ENCODE measurements around the gene ZNF470.

Gene ZNF470

GRCh38 chr19:56633021-56633420 is 65.8 kb downstream of the ZNF470 start:
- TF ChIP-seq ZNF645 (tag by site-specific recombination; IDR thresholded peaks at IDR 0.05) (no peak), ZNF121 (tag by site-specific recombination; IDR thresholded peaks at IDR 0.05) (no peak), KLF1 (tag by site-specific recombination; IDR thresholded peaks at IDR 0.05) (no peak), ZNF449 (tag by site-specific recombination; IDR thresholded peaks at IDR 0.05) (no peak), ZNF146 (tag by site-specific recombination; IDR thresholded peaks at IDR 0.05) (no peak), ZEB2 (tag by site-specific recombination; IDR thresholded peaks at IDR 0.05) (no peak), KLF17 (tag by site-specific recombination; IDR thresholded peaks at IDR 0.05) (no peak), SETDB1 (IDR thresholded peaks at IDR 0.05; ENCODE audit: insufficient read length, low read length) (no peak), ZNF626 (tag by site-specific recombination; IDR thresholded peaks at IDR 0.05) (no peak), ZNF791 (tag by site-specific recombination; IDR thresholded peaks at IDR 0.05) (no peak), SCRT2 (tag by site-specific recombination; IDR thresholded peaks at IDR 0.05) (no peak), ZNF426 (tag by site-specific recombination; IDR thresholded peaks at IDR 0.05) (no peak), ZNF266 (tag by site-specific recombination; IDR thresholded peaks at IDR 0.05; ENCODE audit: low read depth) (no peak)
- Histone ChIP-seq H3K36me3 (ENCODE audit: control insufficient read depth in 2 of 2, insufficient read depth in 1 of 2, low read length in 2 of 2) (no peaks in the 10 kb centered on the region), H3K4me3 (ENCODE audit: low read depth, low read length) (no peak overlapping the region), H3K9me3 (ENCODE audit: control insufficient read depth, insufficient read depth, low read depth, low read length) (no peaks in the 10 kb centered on the region; the same call in none of the 2 replicates), H3K27ac (ENCODE audit: extremely low read depth, low read depth, low read length) (no peak overlapping the region), H3K4me1 (ENCODE audit: control insufficient read depth, insufficient read depth, low read length) (no peaks in the 10 kb centered on the region)
- POLR2A ChIA-PET = no interaction called here
- CTCF ChIA-PET = no interaction called here

GRCh38 chr19:56637976-56638555 is 70.8 kb downstream of the ZNF470 start:
- Histone ChIP-seq H3K4me1 (ENCODE audit: control insufficient read depth, insufficient read depth, low read length) (no peaks in the 10 kb centered on the region), H3K27ac (ENCODE audit: extremely low read depth, low read depth, low read length) (no peak overlapping the region), H3K9me3 (ENCODE audit: control insufficient read depth, insufficient read depth, low read depth, low read length) (no peaks in the 10 kb centered on the region; the same call in none of the 2 replicates), H3K4me3 (ENCODE audit: low read depth, low read length) (no peak overlapping the region), H3K36me3 (ENCODE audit: control insufficient read depth in 2 of 2, insufficient read depth in 1 of 2, low read length in 2 of 2) (no peaks in the 10 kb centered on the region)
- POLR2A ChIA-PET = interaction anchor here (0.6 kb wide), 1 partner anchor 43 kb away, joined by 3 read pairs; no protein-coding TSS in a partner anchor
- CTCF ChIA-PET = interaction anchor here (0.5 kb wide), 2 partner anchors 387 to 743 kb away, joined by 3 to 4 read pairs; no protein-coding TSS in a partner anchor
- TF ChIP-seq ZNF843 (tag by site-specific recombination; IDR thresholded peaks at IDR 0.05) = no peak
- TF ChIP-seq ZNF121 (tag by site-specific recombination; IDR thresholded peaks at IDR 0.05) = no peak
- no peak for TF ChIP-seq ZNF624 (tag by site-specific recombination; IDR thresholded peaks at IDR 0.05)
- TF ChIP-seq HOXD13 (CRISPR knock-in tag; IDR thresholded peaks at IDR 0.05; ENCODE audit: borderline replicate concordance) = peak; percentile 99
- no peak for TF ChIP-seq ZNF501 (tag by site-specific recombination; IDR thresholded peaks at IDR 0.05)
- TF ChIP-seq ZNF335 (tag by site-specific recombination; conservative IDR thresholded peaks at IDR 0.05) = no peak
- TF ChIP-seq GLI2 (tag by site-specific recombination; IDR thresholded peaks at IDR 0.05; ENCODE audit: borderline replicate concordance, low read depth) = no peak
- TF ChIP-seq REST (tag by site-specific recombination; IDR thresholded peaks at IDR 0.05) = peak; percentile 100
- no peak for TF ChIP-seq ZNF544 (tag by site-specific recombination; IDR thresholded peaks at IDR 0.05)
- TF ChIP-seq BCL11A (tag by site-specific recombination; IDR thresholded peaks at IDR 0.05; ENCODE audit: low read depth) = no peak
- TF ChIP-seq ZNF529 (tag by site-specific recombination; IDR thresholded peaks at IDR 0.05; ENCODE audit: insufficient replicate concordance) = no peak
- TF ChIP-seq TCF7L2 (IDR thresholded peaks at IDR 0.05; ENCODE audit: borderline replicate concordance, low read depth, low read length) = no peak
- TF ChIP-seq HOXC10 (CRISPR knock-in tag; IDR thresholded peaks at IDR 0.05) = peak; percentile 99
- no peak for TF ChIP-seq ZNF433 (tag by site-specific recombination; IDR thresholded peaks at IDR 0.05; ENCODE audit: low read depth)
- TF ChIP-seq ZFP41 (tag by site-specific recombination; IDR thresholded peaks at IDR 0.05; ENCODE audit: borderline replicate concordance) = no peak
- no peak for TF ChIP-seq ZNF629 (tag by site-specific recombination; IDR thresholded peaks at IDR 0.05)
- TF ChIP-seq MEIS1 (CRISPR knock-in tag; IDR thresholded peaks at IDR 0.05; ENCODE audit: borderline replicate concordance) = peak; percentile 94
- TF ChIP-seq HOXA7 (CRISPR knock-in tag; IDR thresholded peaks at IDR 0.05; ENCODE audit: borderline replicate concordance) = peak; percentile 96

Measured in HEK293 (cell line).